HCT116 (cell line): ENCODE results near the gene NAALADL2.

Experiments
- CTCF ChIP-seq, 3 experiments: fragments of 200-600 bp in 1 of 3; sonication (generic) in 1 of 3; IDR thresholded peaks in 2 of 3; conservative IDR thresholded peaks in 1 of 3; 2 replicates each; pipeline ENCODE4 v1.5.1; 2012 to 2017; ENCODE audit warnings: low read depth in 2 of 3, low read length in 2 of 3, antibody characterized with exemption in 1 of 3, borderline replicate concordance in 1 of 3, control low read depth in 1 of 3, mild to moderate bottlenecking in 1 of 3, mixed read lengths in 1 of 3, mixed run types in 1 of 3, moderate library complexity in 1 of 3; ENCODE audit not compliant: insufficient read depth in 1 of 3
- EZH2 ChIP-seq: fragments of 200-600 bp; sonication (generic); IDR thresholded peaks from 2 replicates; pipeline ENCODE4 v1.6.1; 2017; ENCODE audit warnings: antibody characterized with exemption, mixed run types
- EZH2phosphoT487 ChIP-seq: fragments of 200-600 bp; IDR thresholded peaks from 2 replicates; pipeline ENCODE4 v1.6.1; 2018; ENCODE audit warnings: antibody characterized with exemption, borderline replicate concordance
- MAX ChIP-seq: IDR thresholded peaks from 2 replicates; pipeline ENCODE4 v1.6.1; 2012
- POLR2A ChIP-seq: IDR thresholded peaks from 2 replicates; pipeline ENCODE4 v1.7.0; 2011; ENCODE audit warnings: borderline replicate concordance; ENCODE audit not compliant: insufficient read depth, insufficient read length; ENCODE audit errors: extremely low read depth
- POLR2AphosphoS5 ChIP-seq: IDR thresholded peaks from 2 replicates; pipeline ENCODE4 v1.6.1; 2011; ENCODE audit warnings: mild to moderate bottlenecking, low read depth, low read length, moderate library complexity
- RAD21 ChIP-seq: IDR thresholded peaks from 2 replicates; pipeline ENCODE4 v1.6.1; 2012; ENCODE audit warnings: low read depth, mild to moderate bottlenecking
- YY1 ChIP-seq: IDR thresholded peaks from 2 replicates; pipeline ENCODE4 v1.6.1; 2011; ENCODE audit warnings: low read length, low read depth, moderate library complexity, mild to moderate bottlenecking; ENCODE audit not compliant: insufficient replicate concordance; ENCODE audit errors: extremely low read depth

GRCh38 chr3:175851541-175851940, 992.4 kb downstream of the NAALADL2 start:
- TF ChIP-seq EZH2phosphoT487: no peak
- TF ChIP-seq CTCF (IDR thresholded peaks at IDR 0.05 in 2 of 3, conservative IDR thresholded peaks at IDR 0.05 in 1 of 3; ENCODE audit: borderline replicate concordance in 1 of 3, insufficient read depth in 1 of 3, low read depth in 2 of 3, low read length in 2 of 3): no peak
- no peak for TF ChIP-seq POLR2A
- no peak for TF ChIP-seq MAX
- no peak for TF ChIP-seq RAD21
- TF ChIP-seq POLR2AphosphoS5: no peak
- no peak for TF ChIP-seq EZH2
- no peak for TF ChIP-seq YY1
